ENCODE data around the gene GPC2. TPM values are rescaled to one million over a fixed set of nuclear protein-coding genes. Genes with fewer than 3 reads are reported as not detected.

The GPC2 gene
- total and polyA plus RNA-seq, 4 donors, result 0.63 to 3.7 (median 0.96) TPM

DNA sequence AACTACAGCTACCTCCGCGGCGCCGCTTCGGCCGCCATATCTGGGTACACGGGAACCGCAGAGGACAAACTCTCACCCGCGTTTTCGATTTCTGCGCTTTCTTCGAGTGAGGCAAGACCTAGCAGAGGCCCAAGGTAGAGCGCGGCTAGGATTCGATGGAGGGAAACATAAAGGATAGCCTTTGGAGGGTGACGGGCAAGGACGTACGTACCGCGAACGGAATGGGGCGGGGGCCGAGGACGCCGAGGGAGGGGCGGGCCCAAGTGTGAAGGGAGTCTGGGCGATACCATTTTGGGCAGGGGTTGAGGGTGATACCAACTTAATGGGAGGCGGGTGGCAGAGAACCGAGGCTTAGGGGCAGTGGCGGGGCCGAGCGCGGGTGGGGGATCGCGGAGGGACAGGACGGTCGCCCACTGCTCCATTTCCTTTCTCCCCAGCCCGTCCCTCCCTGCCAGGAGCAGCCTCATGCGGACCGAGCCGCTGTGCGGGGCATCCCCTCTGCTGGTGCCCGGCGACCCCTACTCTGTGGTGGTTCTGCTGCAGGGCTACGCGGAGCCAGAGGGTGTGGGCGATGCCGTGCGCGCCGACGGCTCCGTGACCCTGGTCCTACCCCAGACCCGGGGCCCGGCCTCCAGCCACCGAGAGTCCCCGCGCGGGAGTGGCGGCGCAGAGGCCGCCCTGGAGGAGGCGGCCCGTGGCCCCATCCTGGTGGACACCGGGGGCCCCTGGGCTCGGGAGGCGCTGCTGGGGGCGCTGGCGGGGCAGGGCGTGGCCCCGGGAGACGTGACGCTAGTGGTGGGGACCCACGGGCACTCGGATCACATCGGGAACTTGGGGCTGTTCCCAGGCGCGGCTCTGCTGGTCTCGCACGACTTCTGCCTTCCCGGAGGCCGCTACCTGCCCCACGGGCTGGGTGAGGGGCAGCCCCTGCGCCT, 50.0 kb downstream of the GPC2 start, which contains the start of gene MBLAC1:
Gene MBLAC1 (plus strand): TSS at position 37 of the 935 bp plus-strand sequence. CDS start 429 bp downstream, at position 466.
- WGBS, 2 donors, result 0% methylated on average over 71 to 85 of the region's 85 CpGs
- no peaks in the 10 kb centered on the region for H3K4me1 ChIP-seq (ENCODE audit: control insufficient read depth in 1 of 2, insufficient read depth in 2 of 2, low read length in 2 of 2)

GRCh38 chr7:100126239-100126930, 50.8 kb downstream of the GPC2 start:
- Histone ChIP-seq H3K27ac (ENCODE audit: low read depth in 1 of 2, low read length in 2 of 2) (peak overlapping the region in 1 of 2 donors; percentile 83), H3K9me3 (ENCODE audit: control insufficient read depth, low read length) (no peaks in the 10 kb centered on the region), H3K4me1 (ENCODE audit: control insufficient read depth in 1 of 2, insufficient read depth in 2 of 2, low read length in 2 of 2) (no peaks in the 10 kb centered on the region), H3K27me3 (ENCODE audit: control insufficient read depth in 1 of 2, insufficient read depth in 2 of 2, low read length in 1 of 2) (no peaks in the 10 kb centered on the region), H3K36me3 (ENCODE audit: control insufficient read depth in 1 of 2, insufficient read depth in 2 of 2, low read length in 1 of 2) (no peaks in the 10 kb centered on the region), H3K4me3 (ENCODE audit: low read length in 2 of 2) (peak overlapping the region; percentile 50 to 80)
- intact Hi-C loops (cut with DNase I), result loop anchor here in 1 of 2 donors (2.0 to 5.0 kb wide), 2 partner anchors 26 to 34 kb away; partner anchors contain the start of genes AP4M1 and MCM7
- 13% methylated on average over 29 of the region's 29 CpGs for WGBS, 2 donors
- DNase-seq (peak in 1 of 2 donors; percentile 75), ATAC-seq (ENCODE audit: low FRiP score) (peak; percentile 39)

More for the DNA sequence above, 50.0 kb downstream of the GPC2 start, which contains the start of gene MBLAC1:
- no peaks in the 10 kb centered on the region for H3K9me3 ChIP-seq (ENCODE audit: control insufficient read depth, low read length)
- intact Hi-C loops (cut with DNase I), result loop anchor here in 1 of 2 donors (2.0 to 5.0 kb wide), 2 partner anchors 26 to 35 kb away; partner anchors contain the start of genes AP4M1 and MCM7
- peak; percentile 92 to 95 for DNase-seq
- peak; percentile 97 for ATAC-seq (ENCODE audit: low FRiP score)
- H3K36me3 ChIP-seq (ENCODE audit: control insufficient read depth in 1 of 2, insufficient read depth in 2 of 2, low read length in 1 of 2), result no peaks in the 10 kb centered on the region
- H3K27ac ChIP-seq (ENCODE audit: low read depth in 1 of 2, low read length in 2 of 2), result peak within 1 kb of the TSS in 1 of 2 donors; percentile 83
- H3K4me3 ChIP-seq (ENCODE audit: low read length in 2 of 2), result peak within 1 kb of the TSS; percentile 50 to 80
- H3K27me3 ChIP-seq (ENCODE audit: control insufficient read depth in 1 of 2, insufficient read depth in 2 of 2, low read length in 1 of 2), result no peaks in the 10 kb centered on the region

DNA sequence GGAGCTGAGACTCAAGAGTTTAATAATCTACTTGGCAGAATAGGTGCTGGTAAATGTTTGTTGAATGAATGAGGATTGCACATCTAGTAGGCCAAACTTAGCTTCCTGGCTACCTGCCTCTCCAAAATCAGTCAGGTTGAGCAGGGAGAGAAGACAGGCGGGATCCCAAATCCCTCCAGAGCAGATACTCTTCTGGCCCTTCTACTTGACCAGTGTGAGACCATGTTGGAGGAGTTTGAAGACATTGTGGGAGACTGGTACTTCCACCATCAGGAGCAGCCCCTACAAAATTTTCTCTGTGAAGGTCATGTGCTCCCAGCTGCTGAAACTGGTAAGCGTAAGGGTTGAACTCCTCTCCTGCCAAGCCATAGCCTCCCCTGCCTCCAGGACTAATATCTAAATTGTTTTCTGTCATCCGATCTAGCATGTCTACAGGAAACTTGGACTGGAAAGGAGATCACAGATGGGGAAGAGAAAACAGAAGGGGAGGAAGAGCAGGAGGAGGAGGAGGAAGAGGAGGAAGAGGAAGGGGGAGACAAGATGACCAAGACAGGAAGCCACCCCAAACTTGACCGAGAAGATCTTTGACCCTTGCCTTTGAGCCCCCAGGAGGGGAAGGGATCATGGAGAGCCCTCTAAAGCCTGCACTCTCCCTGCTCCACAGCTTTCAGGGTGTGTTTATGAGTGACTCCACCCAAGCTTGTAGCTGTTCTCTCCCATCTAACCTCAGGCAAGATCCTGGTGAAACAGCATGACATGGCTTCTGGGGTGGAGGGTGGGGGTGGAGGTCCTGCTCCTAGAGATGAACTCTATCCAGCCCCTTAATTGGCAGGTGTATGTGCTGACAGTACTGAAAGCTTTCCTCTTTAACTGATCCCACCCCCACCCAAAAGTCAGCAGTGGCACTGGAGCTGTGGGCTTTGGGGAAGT, 52.6 kb downstream of the GPC2 start:
- DNase-seq (no peak), ATAC-seq (ENCODE audit: low FRiP score) (no peak)
- H3K9me3 ChIP-seq (ENCODE audit: control insufficient read depth, low read length), result no peaks in the 10 kb centered on the region
- H3K4me3 ChIP-seq (ENCODE audit: low read length in 2 of 2), result no peak overlapping the region
- 85% methylated on average over 4 of the region's 4 CpGs for WGBS, 2 donors
- H3K4me1 ChIP-seq (ENCODE audit: control insufficient read depth in 1 of 2, insufficient read depth in 2 of 2, low read length in 2 of 2), result peaks cover 0 to 2% of the 10 kb centered on the region in 2 donors
- no peaks in the 10 kb centered on the region for H3K27me3 ChIP-seq (ENCODE audit: control insufficient read depth in 1 of 2, insufficient read depth in 2 of 2, low read length in 1 of 2)
- H3K27ac ChIP-seq (ENCODE audit: low read depth in 1 of 2, low read length in 2 of 2), result no peak overlapping the region
- H3K36me3 ChIP-seq (ENCODE audit: control insufficient read depth in 1 of 2, insufficient read depth in 2 of 2, low read length in 1 of 2), result no peaks in the 10 kb centered on the region
- intact Hi-C loops (cut with DNase I), result loop anchor here in 1 of 2 donors (5.0 kb wide), 1 partner anchor 32 kb away; no protein-coding TSS in a partner anchor

GRCh38 chr7:100122568-100122967, 54.6 kb downstream of the GPC2 start:
- peaks cover 0 to 2% of the 10 kb centered on the region in 2 donors for H3K4me1 ChIP-seq (ENCODE audit: control insufficient read depth in 1 of 2, insufficient read depth in 2 of 2, low read length in 2 of 2)
- 90 to 100% methylated on average over 1 of the region's 1 CpG for WGBS, 2 donors
- intact Hi-C loops (cut with DNase I), result no loop called here
- ATAC-seq (ENCODE audit: low FRiP score) (no peak), DNase-seq (no peak)
- H3K4me3 ChIP-seq (ENCODE audit: low read length in 2 of 2), result no peak overlapping the region
- H3K27me3 ChIP-seq (ENCODE audit: control insufficient read depth in 1 of 2, insufficient read depth in 2 of 2, low read length in 1 of 2), result no peaks in the 10 kb centered on the region
- no peaks in the 10 kb centered on the region for H3K36me3 ChIP-seq (ENCODE audit: control insufficient read depth in 1 of 2, insufficient read depth in 2 of 2, low read length in 1 of 2)
- H3K27ac ChIP-seq (ENCODE audit: low read depth in 1 of 2, low read length in 2 of 2), result no peak overlapping the region
- no peaks in the 10 kb centered on the region for H3K9me3 ChIP-seq (ENCODE audit: control insufficient read depth, low read length)

DNA sequence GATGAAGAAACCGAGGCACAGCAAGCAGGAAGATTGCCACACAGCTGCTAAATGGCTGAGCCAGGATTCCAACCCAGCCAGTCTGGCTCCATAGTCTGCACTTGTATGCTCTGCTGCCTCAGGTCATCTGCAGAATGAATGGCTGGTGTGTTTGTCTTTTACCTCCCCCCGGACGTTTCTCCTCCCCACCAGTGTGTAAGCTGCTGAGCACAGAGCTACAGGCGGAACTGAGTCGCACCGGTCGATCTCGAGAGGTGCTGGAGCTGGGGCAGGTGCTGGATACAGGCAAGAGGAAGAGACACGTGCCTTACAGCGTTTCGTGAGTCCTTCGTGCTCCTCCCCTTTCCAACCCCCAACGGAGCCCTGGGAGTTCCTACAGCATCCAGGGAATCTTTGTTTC, 55.1 kb downstream of the GPC2 start:
- DNase-seq, result no peak
- Histone ChIP-seq H3K4me1 (ENCODE audit: control insufficient read depth in 1 of 2, insufficient read depth in 2 of 2, low read length in 2 of 2) (peaks cover 0 to 2% of the 10 kb centered on the region in 2 donors), H3K4me3 (ENCODE audit: low read length in 2 of 2) (no peak overlapping the region), H3K27ac (ENCODE audit: low read depth in 1 of 2, low read length in 2 of 2) (no peak overlapping the region), H3K9me3 (ENCODE audit: control insufficient read depth, low read length) (no peaks in the 10 kb centered on the region), H3K27me3 (ENCODE audit: control insufficient read depth in 1 of 2, insufficient read depth in 2 of 2, low read length in 1 of 2) (no peaks in the 10 kb centered on the region), H3K36me3 (ENCODE audit: control insufficient read depth in 1 of 2, insufficient read depth in 2 of 2, low read length in 1 of 2) (no peaks in the 10 kb centered on the region)
- WGBS, 2 donors, result 70 to 74% methylated on average over 12 to 13 of the region's 13 CpGs
- intact Hi-C loops (cut with DNase I), result no loop called here
- no peak for ATAC-seq (ENCODE audit: low FRiP score)

GRCh38 chr7:100120733-100121036, 56.5 kb downstream of the GPC2 start:
- H3K27me3 ChIP-seq (ENCODE audit: control insufficient read depth in 1 of 2, insufficient read depth in 2 of 2, low read length in 1 of 2), result no peaks in the 10 kb centered on the region
- H3K36me3 ChIP-seq (ENCODE audit: control insufficient read depth in 1 of 2, insufficient read depth in 2 of 2, low read length in 1 of 2), result no peaks in the 10 kb centered on the region
- no peak overlapping the region for H3K4me3 ChIP-seq (ENCODE audit: low read length in 2 of 2)
- no peaks in the 10 kb centered on the region for H3K9me3 ChIP-seq (ENCODE audit: control insufficient read depth, low read length)
- H3K27ac ChIP-seq (ENCODE audit: low read depth in 1 of 2, low read length in 2 of 2), result peak overlapping the region in 1 of 2 donors; percentile 2
- intact Hi-C loops (cut with DNase I), result no loop called here
- DNase-seq (no peak), ATAC-seq (ENCODE audit: low FRiP score) (no peak)
- WGBS, 2 donors, result 13 to 19% methylated on average over 1 of the region's 1 CpG
- H3K4me1 ChIP-seq (ENCODE audit: control insufficient read depth in 1 of 2, insufficient read depth in 2 of 2, low read length in 2 of 2), result peaks cover 0 to 2% of the 10 kb centered on the region in 2 donors

GRCh38 chr7:100119970-100120732, 57.0 kb downstream of the GPC2 start:
- peak overlapping the region; percentile 55 to 71 for H3K4me3 ChIP-seq (ENCODE audit: low read length in 2 of 2)
- H3K27me3 ChIP-seq (ENCODE audit: control insufficient read depth in 1 of 2, insufficient read depth in 2 of 2, low read length in 1 of 2), result no peaks in the 10 kb centered on the region
- no peaks in the 10 kb centered on the region for H3K9me3 ChIP-seq (ENCODE audit: control insufficient read depth, low read length)
- peak; percentile 78 to 84 for DNase-seq
- H3K4me1 ChIP-seq (ENCODE audit: control insufficient read depth in 1 of 2, insufficient read depth in 2 of 2, low read length in 2 of 2), result peaks cover 0 to 2% of the 10 kb centered on the region in 2 donors
- WGBS, 2 donors, result 10 to 11% methylated on average over 19 of the region's 19 CpGs
- peak overlapping the region in 1 of 2 donors; percentile 29 for H3K27ac ChIP-seq (ENCODE audit: low read depth in 1 of 2, low read length in 2 of 2)
- ATAC-seq (ENCODE audit: low FRiP score), result peak; percentile 83
- intact Hi-C loops (cut with DNase I), result loop anchor here in 1 of 2 donors (2.0 kb wide), 1 partner anchor 19 kb away; the partner anchor contains the start of genes AP4M1 and MCM7
- no peaks in the 10 kb centered on the region for H3K36me3 ChIP-seq (ENCODE audit: control insufficient read depth in 1 of 2, insufficient read depth in 2 of 2, low read length in 1 of 2)

All from aorta (tissue), 5 donors.